Thyroid gland (tissue), 4 donors: ENCODE results near the gene BEST4. TPM values are rescaled to one million over a fixed set of nuclear protein-coding genes. Genes with fewer than 3 reads are reported as not detected.
"Not testable (repeated sequence)": the region's sequence is repeated elsewhere in the genome, so short reads cannot be mapped to it uniquely, and the experiment has no call there.

ENCODE experiments used
- DNase-seq, 2 donors: peaks; one replicate each; pipeline ENCODE4 v3.0.0-alpha.2; 2019
- H3K27ac ChIP-seq, 3 donors: fragments of 200-600 bp; sonication (generic); 1 replicate in 2 of 3; 2 replicates in 1 of 3; pipeline ENCODE4 v1.5.1; 2016 to 2019; ENCODE audit warnings: mild to moderate bottlenecking in 1 of 3, moderate library complexity in 1 of 3
- H3K27me3 ChIP-seq: fragments of 200-600 bp; sonication (generic); one replicate; pipeline ENCODE4 v1.5.1; 2019
- H3K36me3 ChIP-seq, 2 donors: fragments of 200-600 bp; sonication (generic); one replicate each; pipeline ENCODE4 v1.5.1; 2016 to 2019
- H3K4me1 ChIP-seq, 2 donors: fragments of 200-600 bp; sonication (generic); one replicate each; pipeline ENCODE4 v1.5.1; 2017 to 2019
- H3K4me3 ChIP-seq, 3 donors: fragments of 200-600 bp; sonication (generic); replicated peaks in 1 of 3; 1 replicate in 2 of 3; 2 replicates in 1 of 3; pipeline ENCODE4 v1.5.1; 2016; ENCODE audit warnings: mild to moderate bottlenecking in 1 of 3
- H3K9me3 ChIP-seq: fragments of 200-600 bp; sonication (generic); one replicate; pipeline ENCODE4 v1.5.1; 2017
- CTCF ChIP-seq, 6 experiments: fragments of 200-600 bp in 3 of 6; fragments of 450-650 bp in 3 of 6; sonication (generic) in 3 of 6; IDR thresholded peaks; one replicate each; pipeline ENCODE4 v1.5.1; 2016 to 2019; ENCODE audit warnings: antibody characterized with exemption in 6 of 6, mild to moderate bottlenecking in 2 of 6, inconsistent platforms in 1 of 6, moderate library complexity in 1 of 6
- POLR2A ChIP-seq, 2 donors: fragments of 450-650 bp; IDR thresholded peaks; one replicate each; pipeline ENCODE4 v1.6.1; 2017; ENCODE audit warnings: antibody characterized with exemption in 2 of 2, mild to moderate bottlenecking in 2 of 2, moderate library complexity in 1 of 2
- WGBS, 2 donors: methylation state at CpG; one replicate each; pipeline ENCODE4 v1.1.5; 2017; 5-methylcytosine and 5-hydroxymethylcytosine counted together
- intact Hi-C: fragments of 100-400 bp; cut with DNase I; formaldehyde crosslinking; loops from one replicate; pipeline ENCODE4 v1.15.1; 2023
- total RNA-seq, 4 donors: library from RNA; depleted of rRNA; stranded (reverse); fragments of >200 nt; gene quantifications; one replicate each; pipeline ENCODE4 v1.2.3, GENCODE V29; 2016

The BEST4 gene
- total RNA-seq, 4 donors from 2014 or later, result 0.42 to 0.56 TPM; not detected in 2

GRCh38 chr1:44799770-44800584, 12.0 kb upstream of the BEST4 start, which contains the start of gene PLK3:
Gene PLK3, plus strand, starts transcription at chr1:44800377. Its CDS starts 87 bp downstream, at chr1:44800464.
- DNase-seq, result peak; percentile 98
- intact Hi-C loops, result no loop called here
- H3K9me3 ChIP-seq, result no peaks in the 10 kb centered on the region
- peaks cover 6 to 12% of the 10 kb centered on the region in 2 donors for H3K36me3 ChIP-seq
- peak within 1 kb of the TSS; percentile 69 to 94 (median 84) for H3K27ac ChIP-seq
- 1% methylated on average over 24 of the region's 79 CpGs for WGBS, 2 donors
- peaks cover 9 to 31% of the 10 kb centered on the region in 2 donors for H3K4me1 ChIP-seq
- TF ChIP-seq POLR2A (IDR thresholded peaks at IDR 0.05) (peak; percentile 75 to 96), CTCF (IDR thresholded peaks at IDR 0.05) (peak; percentile 54 to 95 (median 90))
- no peaks in the 10 kb centered on the region for H3K27me3 ChIP-seq
- peak within 1 kb of the TSS; percentile 58 to 83 (median 79) for H3K4me3 ChIP-seq

- DNase-seq, result peak in 1 of 2 donors; percentile 16
- H3K36me3 ChIP-seq, result peaks cover 0 to 12% of the 10 kb centered on the region in 2 donors
- peak overlapping the region; percentile 69 to 94 (median 84) for H3K27ac ChIP-seq
- no peaks in the 10 kb centered on the region for H3K9me3 ChIP-seq
- peaks cover 9 to 32% of the 10 kb centered on the region in 2 donors for H3K4me1 ChIP-seq
- no peak overlapping the region for H3K4me3 ChIP-seq
- intact Hi-C loops, result no loop called here
- TF ChIP-seq POLR2A (IDR thresholded peaks at IDR 0.05) (no peak), CTCF (IDR thresholded peaks at IDR 0.05) (no peak)
- H3K27me3 ChIP-seq, result no peaks in the 10 kb centered on the region
- 79 to 90% methylated on average over 10 of the region's 10 CpGs for WGBS, 2 donors
Observed at GRCh38 chr1:44798481-44799365, 10.8 kb upstream of the BEST4 start.

GRCh38 chr1:44797886-44798285, 9.9 kb upstream of the BEST4 start:
- peak in 1 of 2 donors; percentile 2 for DNase-seq
- H3K36me3 ChIP-seq, H3K9me3 ChIP-seq, H3K27ac ChIP-seq, intact Hi-C loops, H3K27me3 ChIP-seq, H3K4me3 ChIP-seq: not testable (repeated sequence)
- peaks cover 9 to 33% of the 10 kb centered on the region in 2 donors for H3K4me1 ChIP-seq
- WGBS, 2 donors, result 83 to 84% methylated on average over 8 of the region's 8 CpGs

GRCh38 chr1:44792736-44793502, 4.9 kb upstream of the BEST4 start:
- Histone ChIP-seq H3K9me3 (no peaks in the 10 kb centered on the region), H3K27ac (peak overlapping the region; percentile 33 to 52 (median 49)), H3K4me3 (no peak overlapping the region), H3K27me3 (no peaks in the 10 kb centered on the region), H3K36me3 (no peaks in the 10 kb centered on the region), H3K4me1 (peaks cover 0 to 9% of the 10 kb centered on the region in 2 donors)
- intact Hi-C loops, result no loop called here
- peak; percentile 8 to 41 for DNase-seq
- WGBS, 2 donors, result 83 to 89% methylated on average over 9 of the region's 9 CpGs
- TF ChIP-seq POLR2A (IDR thresholded peaks at IDR 0.05) (no peak), CTCF (IDR thresholded peaks at IDR 0.05) (no peak)
